Fibroblast of lung (primary cell): ENCODE measurements around the gene NRG2. TPM values are rescaled to one million over a fixed set of nuclear protein-coding genes. Genes with fewer than 3 reads are reported as not detected.

Experiments
- DNase-seq, 2 donors: peaks; one replicate each; pipeline versions ENCODE4 v3.0.0 to v3.0.0-alpha.2; 2010; ENCODE audit warnings: low read depth in 2 of 2
- H2AFZ ChIP-seq: 2 replicates; pipeline ENCODE4 v1.5.1; 2012; ENCODE audit warnings: low read length, control low read depth, inconsistent platforms
- H3K27ac ChIP-seq: 2 replicates; pipeline ENCODE4 v1.5.1; 2011; ENCODE audit warnings: low read length, control low read depth; ENCODE audit not compliant: insufficient read depth
- H3K27me3 ChIP-seq: 2 replicates; pipeline ENCODE4 v1.5.1; 2011; ENCODE audit warnings: mild to moderate bottlenecking, low read length; ENCODE audit not compliant: control insufficient read depth, insufficient read depth
- H3K36me3 ChIP-seq: 2 replicates; pipeline ENCODE4 v1.5.1; 2011; ENCODE audit warnings: low read length; ENCODE audit not compliant: control insufficient read depth, insufficient read depth
- H3K4me1 ChIP-seq: 2 replicates; pipeline ENCODE4 v1.5.1; 2011; ENCODE audit warnings: low read length; ENCODE audit not compliant: control insufficient read depth, insufficient read depth; ENCODE audit errors: extremely low read depth
- H3K4me2 ChIP-seq: 2 replicates; pipeline ENCODE4 v1.5.1; 2011; ENCODE audit warnings: low read length, control low read depth; ENCODE audit not compliant: insufficient read depth; ENCODE audit errors: extremely low read depth
- H3K4me3 ChIP-seq, 4 experiments: fragments of 200-600 bp in 1 of 4; sonication (generic) in 1 of 4; replicated peaks in 1 of 4; 2 replicates each; pipeline ENCODE4 v1.5.1; 2011 to 2016; ENCODE audit warnings: low read length in 4 of 4, low read depth in 3 of 4, mild to moderate bottlenecking in 3 of 4, control low read depth in 2 of 4, inconsistent platforms in 1 of 4, mixed read lengths in 1 of 4; ENCODE audit not compliant: insufficient read depth in 1 of 4; ENCODE audit errors: control extremely low read depth in 1 of 4
- H3K79me2 ChIP-seq: 2 replicates; pipeline ENCODE4 v1.5.1; 2012; ENCODE audit warnings: mild to moderate bottlenecking, low read length, inconsistent platforms; ENCODE audit not compliant: control insufficient read depth, insufficient read depth
- H3K9ac ChIP-seq: 2 replicates; pipeline ENCODE4 v1.5.1; 2011; ENCODE audit warnings: mild to moderate bottlenecking, low read length, control low read depth; ENCODE audit not compliant: insufficient read depth
- H3K9me3 ChIP-seq: 2 replicates; pipeline ENCODE4 v1.5.1; 2012; ENCODE audit warnings: low read depth, low read length; ENCODE audit not compliant: control insufficient read depth, insufficient read depth
- H4K20me1 ChIP-seq: 2 replicates; pipeline ENCODE4 v1.5.1; 2011; ENCODE audit warnings: low read length; ENCODE audit not compliant: control insufficient read depth, insufficient read depth; ENCODE audit errors: extremely low read depth
- EZH2 ChIP-seq: IDR thresholded peaks from 2 replicates; pipeline ENCODE4 v1.5.1; 2012; ENCODE audit warnings: low read length, control low read depth, mild to moderate bottlenecking; ENCODE audit errors: missing control alignments
- polyA plus RNA-seq, 2 donors: library from polyadenylated mRNA; depleted of rRNA in 1 of 2; stranded (reverse) in 1 of 2; unstranded in 1 of 2; fragments of >200 nt; gene quantifications; 2 replicates each; pipeline ENCODE4 v1.2.1, GENCODE V29; 2011 to 2012; ENCODE audit warnings: missing spikeins in 1 of 2
- total RNA-seq: library from RNA; depleted of rRNA; stranded (reverse); fragments of >200 nt; gene quantifications from 2 replicates; pipeline ENCODE4 v1.2.1, GENCODE V29; 2014
- TF ChIP-seq, protein P1 (sequence below), 2 donors: IDR thresholded peaks in 1 of 2; conservative IDR thresholded peaks in 1 of 2; 1 replicate in 1 of 2; 2 replicates in 1 of 2; pipeline ENCODE4 v1.5.1; 2011 to 2012; ENCODE audit warnings: low read length in 2 of 2, control low read depth in 1 of 2, inconsistent platforms in 1 of 2, low read depth in 1 of 2, mild to moderate bottlenecking in 1 of 2

NRG2 gene
- total and polyA plus RNA-seq, 2 donors (not counting 1 experiment from before 2014, with no cell fraction given) = 0.28 to 1.3 TPM

DNA sequence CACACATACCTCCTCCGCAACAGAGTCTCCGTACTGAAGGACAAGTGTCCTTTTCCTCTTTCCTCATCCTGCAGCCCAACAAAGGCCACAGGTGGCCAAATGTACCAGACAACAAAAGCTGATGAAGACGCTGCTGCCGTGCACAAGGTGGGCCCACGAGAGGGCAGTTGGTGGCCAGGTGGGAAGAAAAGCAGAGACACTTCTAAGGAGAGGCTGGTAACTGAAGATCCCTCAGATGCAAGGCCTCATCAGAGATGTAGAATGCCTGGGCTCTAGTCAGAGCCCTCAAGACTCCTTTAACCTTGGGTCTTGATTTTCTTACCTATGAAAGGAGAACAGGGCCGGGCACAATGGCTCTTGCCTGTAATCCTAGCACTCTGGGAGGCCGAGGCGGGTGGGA is 75.7 kb downstream of the NRG2 start:
- TF ChIP-seq, protein P1, sequence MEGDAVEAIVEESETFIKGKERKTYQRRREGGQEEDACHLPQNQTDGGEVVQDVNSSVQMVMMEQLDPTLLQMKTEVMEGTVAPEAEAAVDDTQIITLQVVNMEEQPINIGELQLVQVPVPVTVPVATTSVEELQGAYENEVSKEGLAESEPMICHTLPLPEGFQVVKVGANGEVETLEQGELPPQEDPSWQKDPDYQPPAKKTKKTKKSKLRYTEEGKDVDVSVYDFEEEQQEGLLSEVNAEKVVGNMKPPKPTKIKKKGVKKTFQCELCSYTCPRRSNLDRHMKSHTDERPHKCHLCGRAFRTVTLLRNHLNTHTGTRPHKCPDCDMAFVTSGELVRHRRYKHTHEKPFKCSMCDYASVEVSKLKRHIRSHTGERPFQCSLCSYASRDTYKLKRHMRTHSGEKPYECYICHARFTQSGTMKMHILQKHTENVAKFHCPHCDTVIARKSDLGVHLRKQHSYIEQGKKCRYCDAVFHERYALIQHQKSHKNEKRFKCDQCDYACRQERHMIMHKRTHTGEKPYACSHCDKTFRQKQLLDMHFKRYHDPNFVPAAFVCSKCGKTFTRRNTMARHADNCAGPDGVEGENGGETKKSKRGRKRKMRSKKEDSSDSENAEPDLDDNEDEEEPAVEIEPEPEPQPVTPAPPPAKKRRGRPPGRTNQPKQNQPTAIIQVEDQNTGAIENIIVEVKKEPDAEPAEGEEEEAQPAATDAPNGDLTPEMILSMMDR (conservative IDR thresholded peaks at IDR 0.05 in 1 of 2, IDR thresholded peaks at IDR 0.05 in 1 of 2; ENCODE audit: low read depth in 1 of 2, low read length in 2 of 2) = no peak
- TF ChIP-seq EZH2 = no peak
- Histone ChIP-seq H3K79me2 (no peaks in the 10 kb centered on the region), H3K4me1 (no peaks in the 10 kb centered on the region), H3K9me3 (no peaks in the 10 kb centered on the region), H3K27me3 (peaks cover 5% of the 10 kb centered on the region), H3K27ac (no peak overlapping the region), H3K4me2 (no peak overlapping the region), H2AFZ (no peak overlapping the region), H3K36me3 (no peaks in the 10 kb centered on the region), H4K20me1 (no peaks in the 10 kb centered on the region), H3K4me3 (no peak overlapping the region), H3K9ac (no peak overlapping the region)
- DNase-seq = no peak

DNA sequence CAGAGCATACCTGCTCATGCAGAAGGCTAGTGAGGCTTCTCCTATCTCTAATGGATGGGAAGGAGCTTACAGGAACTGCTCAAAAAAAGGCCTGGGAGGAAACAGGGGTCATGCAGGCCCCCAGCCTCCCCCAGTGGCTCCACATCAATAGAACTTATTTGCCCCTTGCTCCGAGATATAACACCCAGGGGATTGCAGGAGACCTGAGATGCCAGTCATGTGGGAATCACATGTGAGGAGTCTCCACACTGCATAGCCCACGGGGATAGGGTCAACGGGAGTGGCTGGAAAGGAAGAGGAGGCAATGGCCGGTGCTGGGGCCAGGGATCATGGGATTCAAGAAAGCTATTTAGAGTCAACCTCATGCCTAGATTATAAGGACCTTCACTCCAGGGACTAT is 76.2 kb downstream of the NRG2 start:
- Histone ChIP-seq H3K36me3 (no peaks in the 10 kb centered on the region), H3K4me1 (no peaks in the 10 kb centered on the region), H3K4me3 (no peak overlapping the region), H4K20me1 (no peaks in the 10 kb centered on the region), H3K27me3 (peaks cover 5% of the 10 kb centered on the region), H3K9me3 (no peaks in the 10 kb centered on the region), H3K79me2 (no peaks in the 10 kb centered on the region), H3K9ac (no peak overlapping the region), H3K27ac (no peak overlapping the region), H2AFZ (no peak overlapping the region), H3K4me2 (no peak overlapping the region)
- TF ChIP-seq, protein P1 (conservative IDR thresholded peaks at IDR 0.05 in 1 of 2, IDR thresholded peaks at IDR 0.05 in 1 of 2; ENCODE audit: low read depth in 1 of 2, low read length in 2 of 2) = no peak
- no peak for TF ChIP-seq EZH2
- DNase-seq = no peak

DNA sequence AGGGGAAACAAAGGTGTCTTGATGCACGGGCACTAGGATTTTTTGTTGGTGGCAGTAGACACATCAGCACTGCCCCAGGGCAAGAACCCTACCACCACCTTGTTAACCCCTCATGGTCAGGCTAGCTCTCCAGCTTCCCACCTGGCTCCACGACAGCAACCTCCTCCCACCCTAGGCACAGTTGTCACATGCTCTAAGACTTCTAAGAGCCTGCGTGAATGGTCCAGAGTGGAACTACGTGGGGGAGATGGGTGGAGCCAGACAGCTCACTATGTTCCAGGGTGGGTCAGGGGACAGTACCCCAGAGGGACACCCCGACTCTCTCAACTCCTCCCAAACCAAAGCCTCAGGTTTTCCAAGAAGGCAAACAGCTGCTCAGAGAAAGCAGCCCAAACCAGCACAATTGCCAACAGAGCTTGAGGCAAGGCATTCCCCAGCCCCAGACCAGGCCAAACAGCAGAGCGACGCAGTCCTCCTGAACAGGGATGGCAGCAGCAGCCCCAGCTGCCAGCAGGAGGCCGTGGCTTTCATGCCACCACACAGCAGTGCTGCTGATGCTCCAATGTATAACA is 78.0 kb downstream of the NRG2 start:
- H3K9me3 ChIP-seq = no peaks in the 10 kb centered on the region
- no peak overlapping the region for H3K4me2 ChIP-seq
- H3K36me3 ChIP-seq = no peaks in the 10 kb centered on the region
- H3K4me3 ChIP-seq = no peak overlapping the region
- no peaks in the 10 kb centered on the region for H4K20me1 ChIP-seq
- no peak overlapping the region for H3K9ac ChIP-seq
- H3K27me3 ChIP-seq = peaks cover 5% of the 10 kb centered on the region
- no peak overlapping the region for H2AFZ ChIP-seq
- TF ChIP-seq EZH2 = no peak
- TF ChIP-seq, protein P1 (conservative IDR thresholded peaks at IDR 0.05 in 1 of 2, IDR thresholded peaks at IDR 0.05 in 1 of 2; ENCODE audit: low read depth in 1 of 2, low read length in 2 of 2) = no peak
- H3K27ac ChIP-seq = no peak overlapping the region
- DNase-seq = no peak
- H3K4me1 ChIP-seq = no peaks in the 10 kb centered on the region
- no peaks in the 10 kb centered on the region for H3K79me2 ChIP-seq
